ENCODE measurements around the gene CTBP2.

DNA sequence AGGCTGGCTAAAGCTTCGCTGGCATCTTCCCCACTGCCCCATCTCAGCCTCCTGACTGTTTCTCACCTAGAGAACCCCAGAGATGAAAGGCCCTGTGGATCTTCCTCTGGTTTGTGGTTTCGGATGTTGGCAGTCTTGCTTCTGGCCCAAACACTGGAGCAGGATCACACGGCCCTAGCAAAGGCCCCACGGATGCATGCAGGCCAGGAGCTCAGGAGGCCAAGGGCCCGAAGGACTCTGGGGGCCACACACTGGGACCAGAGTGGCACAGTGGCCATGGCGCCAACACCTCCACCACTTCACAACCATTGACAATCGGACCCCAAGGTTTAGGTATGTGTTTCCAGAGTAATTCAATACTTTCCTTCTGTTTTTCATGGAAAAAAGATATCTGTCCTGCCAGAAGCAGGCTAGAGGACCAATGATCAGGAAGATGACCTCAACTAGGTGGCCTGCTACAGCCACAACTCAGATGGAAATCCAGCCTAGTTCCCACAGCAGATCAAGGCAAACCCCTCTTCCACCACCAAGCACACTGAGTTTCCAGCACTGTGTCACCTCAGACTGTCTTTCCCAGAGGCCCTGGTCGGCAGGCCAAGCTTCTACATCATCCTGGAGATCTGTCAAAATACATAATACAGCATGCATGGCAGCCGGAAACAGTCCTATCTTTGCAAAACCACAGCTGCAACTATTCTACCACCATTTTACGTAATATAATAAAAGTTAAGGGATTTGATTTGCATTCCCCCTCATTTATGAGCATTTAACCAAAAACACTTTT is 53.0 kb downstream of the CTBP2 start:
- TF ChIP-seq, protein P1, sequence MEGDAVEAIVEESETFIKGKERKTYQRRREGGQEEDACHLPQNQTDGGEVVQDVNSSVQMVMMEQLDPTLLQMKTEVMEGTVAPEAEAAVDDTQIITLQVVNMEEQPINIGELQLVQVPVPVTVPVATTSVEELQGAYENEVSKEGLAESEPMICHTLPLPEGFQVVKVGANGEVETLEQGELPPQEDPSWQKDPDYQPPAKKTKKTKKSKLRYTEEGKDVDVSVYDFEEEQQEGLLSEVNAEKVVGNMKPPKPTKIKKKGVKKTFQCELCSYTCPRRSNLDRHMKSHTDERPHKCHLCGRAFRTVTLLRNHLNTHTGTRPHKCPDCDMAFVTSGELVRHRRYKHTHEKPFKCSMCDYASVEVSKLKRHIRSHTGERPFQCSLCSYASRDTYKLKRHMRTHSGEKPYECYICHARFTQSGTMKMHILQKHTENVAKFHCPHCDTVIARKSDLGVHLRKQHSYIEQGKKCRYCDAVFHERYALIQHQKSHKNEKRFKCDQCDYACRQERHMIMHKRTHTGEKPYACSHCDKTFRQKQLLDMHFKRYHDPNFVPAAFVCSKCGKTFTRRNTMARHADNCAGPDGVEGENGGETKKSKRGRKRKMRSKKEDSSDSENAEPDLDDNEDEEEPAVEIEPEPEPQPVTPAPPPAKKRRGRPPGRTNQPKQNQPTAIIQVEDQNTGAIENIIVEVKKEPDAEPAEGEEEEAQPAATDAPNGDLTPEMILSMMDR (IDR thresholded peaks at IDR 0.05): no peak
- no peak for TF ChIP-seq POLR2A (IDR thresholded peaks at IDR 0.05)
